ENCODE data around the gene SRSF10. TPM values are rescaled to one million over a fixed set of nuclear protein-coding genes. Genes with fewer than 3 reads are reported as not detected.

Gene SRSF10
- total and polyA plus RNA-seq, 2 of the 8 experiments (the other 6 are each of a cell fraction or from before 2014, with no cell fraction given), result 155 to 194 TPM

DNA sequence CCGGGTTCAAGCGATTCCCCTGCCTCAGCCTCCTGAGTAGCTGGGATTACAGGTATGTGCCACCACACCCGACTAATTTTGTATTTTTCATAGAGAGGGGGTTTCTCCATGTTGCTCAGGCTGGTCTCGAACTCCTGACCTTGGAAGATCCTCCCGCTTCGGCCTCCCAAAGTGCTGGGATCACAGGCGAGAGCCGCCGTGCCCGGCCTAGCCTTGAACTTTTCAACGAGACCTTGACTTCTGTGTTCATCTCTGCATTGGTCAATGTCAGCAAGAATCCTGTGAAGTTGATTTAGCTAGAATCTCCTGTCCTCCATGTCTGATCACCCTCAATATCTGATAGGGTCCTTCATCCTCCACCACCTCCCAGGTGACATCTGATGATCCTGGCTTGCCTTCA is 55.5 kb downstream of the SRSF10 start:
- Histone ChIP-seq H3K27ac (ENCODE audit: low read depth, low read length) (no peak overlapping the region), H3K23ac (ENCODE audit: insufficient read length) (no peak overlapping the region), H3K79me1 (ENCODE audit: low read depth, low read length) (no peaks in the 10 kb centered on the region), H2AFZ (ENCODE audit: low read length) (no peak overlapping the region), H3K14ac (ENCODE audit: insufficient read length) (no peak overlapping the region), H4K8ac (ENCODE audit: extremely low read depth, insufficient read depth, low read length) (no peak overlapping the region), H2BK20ac (ENCODE audit: low read length) (no peak overlapping the region), H3K9ac (replicated peaks in 1 of 4; ENCODE audit: extremely low read depth in 1 of 4, low read depth in 3 of 4, low read length in 3 of 4) (no peak overlapping the region), H3K4me2 (ENCODE audit: insufficient read depth in 1 of 2, low read depth in 2 of 2, low read length in 2 of 2) (no peak overlapping the region), H3K4me1 (replicated peaks in 1 of 4; ENCODE audit: control insufficient read depth in 3 of 4, insufficient read depth in 4 of 4, low read length in 3 of 4) (no peaks in the 10 kb centered on the region), H3K36me3 (ENCODE audit: control insufficient read depth in 2 of 4, insufficient read depth in 4 of 4, low read length in 3 of 4) (no peaks in the 10 kb centered on the region), H3K27me3 (replicated peaks in 1 of 4; ENCODE audit: control insufficient read depth in 3 of 4, extremely low read depth in 1 of 4, insufficient read depth in 3 of 4, low read length in 3 of 4) (no peaks in the 10 kb centered on the region), H2AK5ac (ENCODE audit: low read depth, low read length) (no peak overlapping the region), H2BK5ac (ENCODE audit: low read depth, low read length) (no peak overlapping the region), H3K79me2 (ENCODE audit: control insufficient read depth in 1 of 2, insufficient read depth in 2 of 2, low read length in 2 of 2) (no peaks in the 10 kb centered on the region), H3K23me2 (ENCODE audit: low read depth, low read length) (no peaks in the 10 kb centered on the region), H4K91ac (replicated peaks; ENCODE audit: insufficient read length, low read length) (no peak overlapping the region), H2BK15ac (ENCODE audit: low read length) (no peak overlapping the region), H3K4me3 (ENCODE audit: extremely low read depth in 1 of 4, insufficient read depth in 2 of 4, low read depth in 3 of 4, low read length in 4 of 4) (no peak overlapping the region), H2BK120ac (replicated peaks; ENCODE audit: low read depth, low read length) (no peak overlapping the region), H4K5ac (ENCODE audit: insufficient read length, low read depth, low read length) (no peak overlapping the region), H3K56ac (replicated peaks; ENCODE audit: insufficient read length, low read depth, low read length) (no peak overlapping the region), H3K9me3 (ENCODE audit: insufficient read depth in 2 of 2, low read depth in 1 of 2, low read length in 1 of 2) (no peaks in the 10 kb centered on the region; a peak in 1 of 4 replicates), H2BK12ac (ENCODE audit: low read depth, low read length) (no peak overlapping the region), H3K4ac (replicated peaks; ENCODE audit: insufficient read length, low read depth, low read length) (no peak overlapping the region), H4K20me1 (replicated peaks in 1 of 2; ENCODE audit: control insufficient read depth in 1 of 2, insufficient read depth in 2 of 2, low read length in 2 of 2) (no peaks in the 10 kb centered on the region), H3K18ac (ENCODE audit: extremely low read depth, low read length) (no peak overlapping the region)
- DNase-seq (ENCODE audit: low read depth in 1 of 2, low spot score in 2 of 2), result no peak
- WGBS, 2 experiments (ENCODE audit: extremely low coverage in 1 of 2, insufficient coverage in 1 of 2, insufficient read length in 1 of 2, insufficient replicate concordance in 2 of 2, low coverage in 1 of 2, low lambda C conversion rate in 2 of 2, missing lambda C conversion rate in 1 of 2), result 91% methylated on average over 11 of the region's 11 CpGs; no CpG with 5 or more reads in 1 of the 2 experiments
- ChIA-PET CTCF (ENCODE audit: partially characterized antibody) (interaction anchor here (1.3 kb wide), 1 partner anchor 9 kb away, joined by 3 read pairs; no protein-coding TSS in a partner anchor), POLR2A (ENCODE audit: partially characterized antibody) (no interaction called here)
- TF ChIP-seq POLR2AphosphoS5 (IDR thresholded peaks at IDR 0.05; ENCODE audit: low read depth, low read length) (no peak), GABPA (IDR thresholded peaks at IDR 0.05; ENCODE audit: borderline replicate concordance, insufficient read depth, low read length) (no peak), POLR2A (IDR thresholded peaks at IDR 0.05; ENCODE audit: control extremely low read depth in 1 of 2, low read depth in 2 of 2, low read length in 2 of 2) (no peak), CBX8 (IDR thresholded peaks at IDR 0.05; ENCODE audit: borderline replicate concordance, low read depth, low read length) (no peak), RNF2 (IDR thresholded peaks at IDR 0.05; ENCODE audit: borderline replicate concordance, low read depth, low read length, missing control alignments, poor library complexity, severe bottlenecking) (no peak)
- FAIRE-seq, result no peak

Data from H1 (cell line).